ENCODE data around the gene EPO. TPM values are rescaled to one million over a fixed set of nuclear protein-coding genes. Genes with fewer than 3 reads are reported as not detected.

The EPO gene
- total and polyA plus RNA-seq, 2 of the 8 experiments (the other 6 are each of a cell fraction or from before 2014, with no cell fraction given) = 0.42 to 0.95 TPM

GRCh38 chr7:100696123-100696521 lies 24.1 kb upstream of the EPO start:
- POLR2A ChIA-PET (ENCODE audit: partially characterized antibody) = interaction anchor here (0.7 to 14.3 kb wide), 11 partner anchors 9 to 267 kb away, joined by 3 to 257 read pairs (median 4); partner anchors contain the start of genes ACTL6B, MEPCE, POP7 and ZCWPW1
- Histone ChIP-seq H2BK5ac (ENCODE audit: low read depth, low read length) (peak overlapping the region; percentile 96), H4K20me1 (replicated peaks in 1 of 2; ENCODE audit: control insufficient read depth in 1 of 2, insufficient read depth in 2 of 2, low read length in 2 of 2) (peaks cover 6 to 12% of the 10 kb centered on the region in 2 experiments), H3K79me1 (ENCODE audit: low read depth, low read length) (peaks cover 3% of the 10 kb centered on the region), H3K36me3 (ENCODE audit: control insufficient read depth in 2 of 4, insufficient read depth in 4 of 4, low read length in 3 of 4) (no peaks in the 10 kb centered on the region; a peak in 1 of 8 replicates), H3K56ac (replicated peaks; ENCODE audit: insufficient read length, low read depth, low read length) (peak overlapping the region; percentile 70), H3K79me2 (ENCODE audit: control insufficient read depth in 1 of 2, insufficient read depth in 2 of 2, low read length in 2 of 2) (peaks cover 11 to 25% of the 10 kb centered on the region in 2 experiments), H2BK12ac (ENCODE audit: low read depth, low read length) (peak overlapping the region; percentile 92), H2BK20ac (ENCODE audit: low read length) (no peak overlapping the region), H3K4me1 (replicated peaks in 1 of 4; ENCODE audit: control insufficient read depth in 3 of 4, insufficient read depth in 4 of 4, low read length in 3 of 4) (peaks cover 6 to 15% (median 10%) of the 10 kb centered on the region in 4 experiments), H2BK15ac (ENCODE audit: low read length) (no peak overlapping the region), H3K9ac (replicated peaks in 1 of 4; ENCODE audit: extremely low read depth in 1 of 4, low read depth in 3 of 4, low read length in 3 of 4) (peak overlapping the region in 2 of 4 experiments; percentile 20 to 55; a peak in 2 of 7 replicates), H3K27me3 (replicated peaks in 1 of 4; ENCODE audit: control insufficient read depth in 3 of 4, extremely low read depth in 1 of 4, insufficient read depth in 3 of 4, low read length in 3 of 4) (no peaks in the 10 kb centered on the region), H2BK120ac (replicated peaks; ENCODE audit: low read depth, low read length) (peak overlapping the region; percentile 97), H3K18ac (ENCODE audit: extremely low read depth, low read length) (peak overlapping the region; percentile 92), H2AFZ (ENCODE audit: low read length) (no peak overlapping the region), H3K27ac (ENCODE audit: low read depth, low read length) (peak overlapping the region; percentile 55; the same call in 1 of the 2 replicates), H3K23me2 (ENCODE audit: low read depth, low read length) (peaks cover 15% of the 10 kb centered on the region), H3K14ac (ENCODE audit: insufficient read length) (no peak overlapping the region), H3K4me2 (ENCODE audit: insufficient read depth in 1 of 2, low read depth in 2 of 2, low read length in 2 of 2) (peak overlapping the region; percentile 52 to 65), H2AK5ac (ENCODE audit: low read depth, low read length) (peak overlapping the region; percentile 57; the same call in 1 of the 2 replicates), H4K5ac (ENCODE audit: insufficient read length, low read depth, low read length) (peak overlapping the region; percentile 76), H4K91ac (replicated peaks; ENCODE audit: insufficient read length, low read length) (peak overlapping the region; percentile 85), H3K4me3 (ENCODE audit: extremely low read depth in 1 of 4, insufficient read depth in 2 of 4, low read depth in 3 of 4, low read length in 4 of 4) (peak overlapping the region in 1 of 4 experiments; percentile 36; a peak in 3 of 8 replicates), H3K9me3 (ENCODE audit: insufficient read depth in 2 of 2, low read depth in 1 of 2, low read length in 1 of 2) (no peaks in the 10 kb centered on the region), H3K4ac (replicated peaks; ENCODE audit: insufficient read length, low read depth, low read length) (no peak overlapping the region), H3K23ac (ENCODE audit: insufficient read length) (no peak overlapping the region), H4K8ac (ENCODE audit: extremely low read depth, insufficient read depth, low read length) (no peak overlapping the region)
- WGBS, 2 experiments (ENCODE audit: extremely low coverage in 1 of 2, insufficient coverage in 1 of 2, insufficient read length in 1 of 2, insufficient replicate concordance in 2 of 2, low coverage in 1 of 2, low lambda C conversion rate in 2 of 2, missing lambda C conversion rate in 1 of 2) = 91% methylated on average over 6 of the region's 6 CpGs; no CpG with 5 or more reads in 1 of the 2 experiments
- FAIRE-seq (no peak), DNase-seq (ENCODE audit: low read depth in 1 of 2, low spot score in 2 of 2) (no peak)
- CTCF ChIA-PET (ENCODE audit: partially characterized antibody) = interaction anchor here (0.7 to 20.7 kb wide), 10 partner anchors 13 to 156 kb away, joined by 3 to 254 read pairs (median 4); partner anchors contain the start of gene POP7
- TF ChIP-seq MAFK (IDR thresholded peaks at IDR 0.05; ENCODE audit: low read depth, low read length) (no peak), KDM1A (IDR thresholded peaks at IDR 0.05; ENCODE audit: borderline replicate concordance, low read length) (peak; percentile 51; the same call in 1 of the 2 replicates), TEAD4 (IDR thresholded peaks at IDR 0.05; ENCODE audit: low read depth, low read length) (no peak)

Measured in H1 (cell line).